HUES48 (cell line): ENCODE results near the gene LNX1.
A peak's percentile ranks its signal among the peaks of the same experiment; 100 is the strongest.

Experiments
- H3K27ac ChIP-seq: one replicate; pipeline ENCODE4 v1.7.0; 2013; ENCODE audit warnings: low read depth, low read length, inconsistent platforms
- H3K27me3 ChIP-seq: 2 replicates; pipeline ENCODE4 v1.6.1; 2013; ENCODE audit warnings: mild to moderate bottlenecking, low read length; ENCODE audit not compliant: control insufficient read depth, insufficient read depth
- H3K36me3 ChIP-seq: 2 replicates; pipeline ENCODE4 v1.6.1; 2013; ENCODE audit warnings: low read length; ENCODE audit not compliant: control insufficient read depth, insufficient read depth
- H3K4me1 ChIP-seq: 2 replicates; pipeline ENCODE4 v1.6.1; 2013; ENCODE audit warnings: mild to moderate bottlenecking, low read length; ENCODE audit not compliant: control insufficient read depth, insufficient read depth
- H3K4me3 ChIP-seq: 2 replicates; pipeline ENCODE4 v1.5.1; 2013; ENCODE audit warnings: mild to moderate bottlenecking, low read depth, low read length
- H3K9ac ChIP-seq: 2 replicates; pipeline ENCODE4 v1.6.1; 2013; ENCODE audit warnings: mild to moderate bottlenecking, low read depth, low read length, moderate library complexity
- H3K9me3 ChIP-seq: 2 replicates; pipeline ENCODE4 v1.6.1; 2013; ENCODE audit warnings: low read length; ENCODE audit not compliant: control insufficient read depth, insufficient read depth

The LNX1 gene

GRCh38 chr4:53591372-53591892 is at the start of gene LNX1:
Gene LNX1, minus strand, starts transcription at chr4:53591486. Its CDS starts 17,484 bp downstream, at chr4:53574002.
- Histone ChIP-seq H3K4me3 (peak within 1 kb of the TSS; percentile 60), H3K27ac (peak within 1 kb of the TSS; percentile 95), H3K9ac (peak within 1 kb of the TSS; percentile 32)

GRCh38 chr4:53640576-53641453 is 49.5 kb upstream of the LNX1 start:
- H3K4me1 ChIP-seq = 0 out of 2 replicates have a peak, but pooled peaks cover 8% of the 10 kb centered on the region
- no peaks in the 10 kb centered on the region for H3K9me3 ChIP-seq
- H3K27ac ChIP-seq = no peak overlapping the region
- H3K36me3 ChIP-seq = no peaks in the 10 kb centered on the region
- no peak overlapping the region for H3K4me3 ChIP-seq
- no peaks in the 10 kb centered on the region for H3K27me3 ChIP-seq
- no peak overlapping the region for H3K9ac ChIP-seq

More at GRCh38 chr4:53591372-53591892, at the start of gene LNX1:
- Histone ChIP-seq H3K36me3 (no peaks in the 10 kb centered on the region), H3K9me3 (no peaks in the 10 kb centered on the region), H3K27me3 (no peaks in the 10 kb centered on the region), H3K4me1 (peaks cover 40% of the 10 kb centered on the region)

- H3K27ac ChIP-seq = no peak overlapping the region
- no peaks in the 10 kb centered on the region for H3K36me3 ChIP-seq
- H3K27me3 ChIP-seq = no peaks in the 10 kb centered on the region
- no peaks in the 10 kb centered on the region for H3K9me3 ChIP-seq
- no peak overlapping the region for H3K9ac ChIP-seq
- H3K4me1 ChIP-seq = 0 out of 2 replicates have a peak, but pooled peaks cover 8% of the 10 kb centered on the region
- no peak overlapping the region for H3K4me3 ChIP-seq
Measured at GRCh38 chr4:53638919-53639318, 47.6 kb upstream of the LNX1 start.

GRCh38 chr4:53637348-53637747 is 46.1 kb upstream of the LNX1 start:
- 0 out of 2 replicates have a peak, but pooled peaks cover 8% of the 10 kb centered on the region for H3K4me1 ChIP-seq
- H3K36me3 ChIP-seq = no peaks in the 10 kb centered on the region
- no peak overlapping the region for H3K27ac ChIP-seq
- H3K9ac ChIP-seq = no peak overlapping the region
- no peaks in the 10 kb centered on the region for H3K27me3 ChIP-seq
- no peak overlapping the region for H3K4me3 ChIP-seq
- H3K9me3 ChIP-seq = no peaks in the 10 kb centered on the region

- Histone ChIP-seq H3K27me3 (no peaks in the 10 kb centered on the region), H3K36me3 (no peaks in the 10 kb centered on the region), H3K4me1 (0 out of 2 replicates have a peak, but pooled peaks cover 8% of the 10 kb centered on the region), H3K27ac (no peak overlapping the region), H3K9ac (no peak overlapping the region), H3K4me3 (no peak overlapping the region), H3K9me3 (no peaks in the 10 kb centered on the region)
Measured at GRCh38 chr4:53635697-53636483, 44.6 kb upstream of the LNX1 start.

- Histone ChIP-seq H3K9me3 (no peaks in the 10 kb centered on the region), H3K9ac (no peak overlapping the region), H3K27me3 (no peaks in the 10 kb centered on the region), H3K4me1 (no peaks in the 10 kb centered on the region), H3K27ac (no peak overlapping the region), H3K36me3 (no peaks in the 10 kb centered on the region), H3K4me3 (no peak overlapping the region)
Measured at GRCh38 chr4:53633608-53634007, 42.3 kb upstream of the LNX1 start.

GRCh38 chr4:53629296-53629695 is 38.0 kb upstream of the LNX1 start:
- Histone ChIP-seq H3K9me3 (no peaks in the 10 kb centered on the region), H3K4me1 (peaks cover 22% of the 10 kb centered on the region), H3K27me3 (no peaks in the 10 kb centered on the region), H3K36me3 (no peaks in the 10 kb centered on the region), H3K9ac (no peak overlapping the region), H3K4me3 (no peak overlapping the region), H3K27ac (no peak overlapping the region)

- H3K36me3 ChIP-seq = no peaks in the 10 kb centered on the region
- H3K9me3 ChIP-seq = no peaks in the 10 kb centered on the region
- no peaks in the 10 kb centered on the region for H3K27me3 ChIP-seq
- H3K4me3 ChIP-seq = no peak overlapping the region
- no peak overlapping the region for H3K9ac ChIP-seq
- H3K27ac ChIP-seq = no peak overlapping the region
- H3K4me1 ChIP-seq = peaks cover 22% of the 10 kb centered on the region
Measured at GRCh38 chr4:53626491-53626890, 35.2 kb upstream of the LNX1 start.

GRCh38 chr4:53625888-53626287 is 34.6 kb upstream of the LNX1 start:
- H3K9me3 ChIP-seq = no peaks in the 10 kb centered on the region
- H3K36me3 ChIP-seq = no peaks in the 10 kb centered on the region
- H3K27me3 ChIP-seq = no peaks in the 10 kb centered on the region
- H3K4me1 ChIP-seq = peaks cover 22% of the 10 kb centered on the region
- no peak overlapping the region for H3K27ac ChIP-seq
- H3K4me3 ChIP-seq = no peak overlapping the region
- no peak overlapping the region for H3K9ac ChIP-seq

GRCh38 chr4:53622739-53623151 is 31.5 kb upstream of the LNX1 start:
- H3K36me3 ChIP-seq = no peaks in the 10 kb centered on the region
- no peak overlapping the region for H3K9ac ChIP-seq
- H3K27ac ChIP-seq = no peak overlapping the region
- no peaks in the 10 kb centered on the region for H3K9me3 ChIP-seq
- H3K4me3 ChIP-seq = no peak overlapping the region
- H3K4me1 ChIP-seq = peaks cover 16% of the 10 kb centered on the region
- H3K27me3 ChIP-seq = no peaks in the 10 kb centered on the region
